ENCODE data around the gene DNAI7. TPM values are rescaled to one million over a fixed set of nuclear protein-coding genes. Genes with fewer than 3 reads are reported as not detected.

Gene DNAI7
- total and polyA plus RNA-seq, 2 donors (not counting 1 experiment from before 2014, with no cell fraction given) = 0.62 TPM; not detected in 1

GRCh38 chr12:25146686-25147085, 48.3 kb downstream of the DNAI7 start:
- POLR2A ChIA-PET = interaction anchor here (0.6 kb wide), 1 partner anchor 13 kb away, joined by 4 read pairs; no protein-coding TSS in a partner anchor
- Mint-ChIP-seq H3K27me3 (no peaks in the 10 kb centered on the region), H3K9me3 (ENCODE audit: insufficient read depth) (no peaks in the 10 kb centered on the region), H3K27ac (no peak overlapping the region), H3K4me1 (no peaks in the 10 kb centered on the region), H3K4me3 (no peak overlapping the region)
- no CpG with 5 or more reads among the region's 1 CpG for WGBS (ENCODE audit: insufficient coverage)
- no peak for TF ChIP-seq CTCF (IDR thresholded peaks at IDR 0.05)
- no peak for TF ChIP-seq EZH2 (IDR thresholded peaks at IDR 0.05; ENCODE audit: borderline replicate concordance, insufficient read depth, low read depth, low read length, poor library complexity, severe bottlenecking)
- H3K9ac ChIP-seq (ENCODE audit: low read length) = no peak overlapping the region
- DNase-seq (no peak), ATAC-seq (ENCODE audit: low read depth) (no peak)
- H3K4me1 ChIP-seq (ENCODE audit: control insufficient read depth in 2 of 2, insufficient read depth in 2 of 2, low read length in 2 of 2) = no peaks in the 10 kb centered on the region
- H3K79me2 ChIP-seq (ENCODE audit: control insufficient read depth, insufficient read depth, low read length) = no peaks in the 10 kb centered on the region
- no peaks in the 10 kb centered on the region for H3K27me3 ChIP-seq (replicated peaks in 1 of 4; ENCODE audit: control extremely low read depth in 1 of 4, control insufficient read depth in 3 of 4, insufficient read depth in 4 of 4, low read length in 3 of 4)
- H2AFZ ChIP-seq (ENCODE audit: insufficient read depth, low read depth, low read length, poor library complexity, severe bottlenecking) = no peak overlapping the region
- no peaks in the 10 kb centered on the region for H3K9me3 ChIP-seq (ENCODE audit: control extremely low read depth in 1 of 3, control insufficient read depth in 2 of 3, insufficient read depth in 1 of 3, low read length in 2 of 3)
- H3K36me3 ChIP-seq (replicated peaks in 1 of 2; ENCODE audit: control extremely low read depth in 1 of 2, control insufficient read depth in 1 of 2, extremely low read depth in 1 of 2, insufficient read depth in 2 of 2, low read length in 1 of 2) = no peaks in the 10 kb centered on the region
- no peak overlapping the region for H3K4me2 ChIP-seq (replicated peaks; ENCODE audit: low read depth, low read length, poor library complexity, severe bottlenecking)
- no peak overlapping the region for H3K27ac ChIP-seq (ENCODE audit: low read length in 2 of 2)
- H4K20me1 ChIP-seq (ENCODE audit: control insufficient read depth, insufficient read depth, low read length, poor library complexity, severe bottlenecking) = no peaks in the 10 kb centered on the region
- CTCF ChIA-PET = interaction anchor here (1.2 kb wide), 1 partner anchor 9 kb away, joined by 3 read pairs; no protein-coding TSS in a partner anchor
- intact Hi-C loops (cut with micrococcal nuclease) = no loop called here
- H3K4me3 ChIP-seq (ENCODE audit: control extremely low read depth in 1 of 5, extremely low read depth in 1 of 5, insufficient read depth in 1 of 5, low read depth in 2 of 5, low read length in 4 of 5) = no peak overlapping the region

- WGBS (ENCODE audit: insufficient coverage) = 73% methylated on average over 6 of the region's 6 CpGs
- ChIA-PET CTCF (interaction anchor here (0.6 to 2.4 kb wide), 5 partner anchors 19 to 773 kb away, joined by 3 to 11 read pairs (median 3); no protein-coding TSS in a partner anchor), POLR2A (no interaction called here)
- Histone ChIP-seq H3K27ac (ENCODE audit: low read length in 2 of 2) (no peak overlapping the region), H3K36me3 (replicated peaks in 1 of 2; ENCODE audit: control extremely low read depth in 1 of 2, control insufficient read depth in 1 of 2, extremely low read depth in 1 of 2, insufficient read depth in 2 of 2, low read length in 1 of 2) (no peaks in the 10 kb centered on the region), H3K4me3 (ENCODE audit: control extremely low read depth in 1 of 5, extremely low read depth in 1 of 5, insufficient read depth in 1 of 5, low read depth in 2 of 5, low read length in 4 of 5) (no peak overlapping the region), H3K4me1 (ENCODE audit: control insufficient read depth in 2 of 2, insufficient read depth in 2 of 2, low read length in 2 of 2) (no peaks in the 10 kb centered on the region), H4K20me1 (ENCODE audit: control insufficient read depth, insufficient read depth, low read length, poor library complexity, severe bottlenecking) (no peaks in the 10 kb centered on the region), H3K4me2 (replicated peaks; ENCODE audit: low read depth, low read length, poor library complexity, severe bottlenecking) (no peak overlapping the region), H3K27me3 (replicated peaks in 1 of 4; ENCODE audit: control extremely low read depth in 1 of 4, control insufficient read depth in 3 of 4, insufficient read depth in 4 of 4, low read length in 3 of 4) (no peaks in the 10 kb centered on the region), H3K9me3 (ENCODE audit: control extremely low read depth in 1 of 3, control insufficient read depth in 2 of 3, insufficient read depth in 1 of 3, low read length in 2 of 3) (peaks cover 0 to 2% (median 0%) of the 10 kb centered on the region in 3 donors), H3K79me2 (ENCODE audit: control insufficient read depth, insufficient read depth, low read length) (no peaks in the 10 kb centered on the region), H2AFZ (ENCODE audit: insufficient read depth, low read depth, low read length, poor library complexity, severe bottlenecking) (no peak overlapping the region), H3K9ac (ENCODE audit: low read length) (no peak overlapping the region)
- Mint-ChIP-seq H3K9me3 (ENCODE audit: insufficient read depth) (no peaks in the 10 kb centered on the region), H3K4me1 (no peaks in the 10 kb centered on the region), H3K27me3 (no peaks in the 10 kb centered on the region), H3K4me3 (no peak overlapping the region), H3K27ac (no peak overlapping the region)
- TF ChIP-seq EZH2 (IDR thresholded peaks at IDR 0.05; ENCODE audit: borderline replicate concordance, insufficient read depth, low read depth, low read length, poor library complexity, severe bottlenecking) (no peak), CTCF (IDR thresholded peaks at IDR 0.05) (no peak)
- DNase-seq (no peak), ATAC-seq (ENCODE audit: low read depth) (no peak)
- intact Hi-C loops (cut with micrococcal nuclease) = loop anchor here (10.0 kb wide), 1 partner anchor 1931 kb away; no protein-coding TSS in a partner anchor
These were observed 59.3 kb downstream of the DNAI7 start for GRCh38 chr12:25135531-25136154.

Data from B cell (primary cell).